PC-9 (cell line): Measurements from ENCODE around the gene C16orf46. TPM values are rescaled to one million over a fixed set of nuclear protein-coding genes. Genes with fewer than 3 reads are reported as not detected.

Experiments
- BruUV-seq: library from RNA; stranded (reverse); fragments of 400-500 nt; replicated peaks from 2 replicates; lab custom pipeline; 2021; lab: Mats Ljungman, UMichigan
- CTCF ChIA-PET: fragments of 300-600 bp; sonication (Branson Sonifier 250); formaldehyde crosslinking; loops from one replicate; lab custom pipeline; 2022; ENCODE audit warnings: antibody characterized with exemption; lab: Charles Lee
- POLR2A ChIA-PET: fragments of 300-600 bp; sonication (Branson Sonifier 250); formaldehyde crosslinking; loops from one replicate; lab custom pipeline; 2022; ENCODE audit warnings: antibody characterized with exemption; ENCODE audit not compliant: unreplicated experiment; lab: Charles Lee
- DNase-seq, 2 experiments: peaks; one replicate each; pipeline versions ENCODE4 v3.0.0 to v3.0.0-alpha.2; 2015 to 2022; ENCODE audit warnings: mixed read lengths in 1 of 2
- H2AFZ ChIP-seq: fragments of 200-600 bp; sonication (generic); 2 replicates; pipeline ENCODE4 v1.8.1; 2017; ENCODE audit warnings: antibody characterized with exemption
- H3F3A ChIP-seq: fragments of 200-600 bp; sonication (generic); 2 replicates; pipeline ENCODE4 v1.8.1; 2017; ENCODE audit warnings: antibody characterized with exemption, mild to moderate bottlenecking, low read depth; ENCODE audit not compliant: insufficient read depth
- H3K27ac ChIP-seq: fragments of 200-600 bp; sonication (generic); 2 replicates; pipeline ENCODE4 v1.6.1; 2016; ENCODE audit warnings: mixed run types
- H3K27me3 ChIP-seq: fragments of 200-600 bp; sonication (generic); 2 replicates; pipeline ENCODE4 v1.6.1; 2016; ENCODE audit warnings: low read depth, mixed run types; ENCODE audit not compliant: insufficient read depth
- H3K36me3 ChIP-seq: fragments of 200-600 bp; sonication (generic); 2 replicates; pipeline ENCODE4 v1.6.1; 2016; ENCODE audit warnings: low read depth, mixed run types
- H3K4me1 ChIP-seq: fragments of 200-600 bp; sonication (generic); replicated peaks from 2 replicates; pipeline ENCODE4 v1.6.1; 2016; ENCODE audit warnings: mixed run types; ENCODE audit not compliant: insufficient read depth
- H3K4me2 ChIP-seq: fragments of 200-600 bp; sonication (generic); 2 replicates; pipeline ENCODE4 v1.6.1; 2017; ENCODE audit warnings: mixed run types
- H3K4me3 ChIP-seq: fragments of 200-600 bp; sonication (generic); 2 replicates; pipeline ENCODE4 v1.6.1; 2016; ENCODE audit warnings: mixed run types
- H3K79me2 ChIP-seq: fragments of 200-600 bp; sonication (generic); 2 replicates; pipeline ENCODE4 v1.6.1; 2017; ENCODE audit warnings: low read depth, mixed run types
- H3K9me2 ChIP-seq: fragments of 200-600 bp; sonication (generic); 2 replicates; pipeline ENCODE4 v1.8.1; 2017; ENCODE audit warnings: mild to moderate bottlenecking; ENCODE audit not compliant: insufficient read depth
- H3K9me3 ChIP-seq: fragments of 200-600 bp; sonication (generic); 2 replicates; pipeline ENCODE4 v1.8.1; 2016; ENCODE audit warnings: low read depth; ENCODE audit not compliant: insufficient read depth
- H4K20me1 ChIP-seq: fragments of 200-600 bp; sonication (generic); 2 replicates; pipeline ENCODE4 v1.8.1; 2017; ENCODE audit not compliant: insufficient read depth
- EZH2 ChIP-seq: fragments of 200-600 bp; sonication (generic); IDR thresholded peaks from 2 replicates; pipeline ENCODE4 v1.8.0; 2017; ENCODE audit warnings: antibody characterized with exemption, low read depth
- intact Hi-C: fragments of 100-400 bp; cut with micrococcal nuclease; formaldehyde crosslinking; loops from one replicate; pipeline ENCODE4 v1.10.0; 2022; ENCODE audit not compliant: unreplicated experiment
- total RNA-seq: library from RNA; stranded (reverse); gene quantifications from 2 replicates; pipeline ENCODE4 v1.2.3, GENCODE V29; 2021
- TF ChIP-seq, protein P1 (sequence below): fragments of 200-600 bp; sonication (generic); conservative IDR thresholded peaks from 2 replicates; pipeline ENCODE4 v1.6.1; 2017; ENCODE audit warnings: mixed run types, antibody characterized with exemption, mild to moderate bottlenecking, moderate library complexity

Gene C16orf46
- total RNA-seq, 1 experiment from 2014 or later = 0.92 TPM

DNA sequence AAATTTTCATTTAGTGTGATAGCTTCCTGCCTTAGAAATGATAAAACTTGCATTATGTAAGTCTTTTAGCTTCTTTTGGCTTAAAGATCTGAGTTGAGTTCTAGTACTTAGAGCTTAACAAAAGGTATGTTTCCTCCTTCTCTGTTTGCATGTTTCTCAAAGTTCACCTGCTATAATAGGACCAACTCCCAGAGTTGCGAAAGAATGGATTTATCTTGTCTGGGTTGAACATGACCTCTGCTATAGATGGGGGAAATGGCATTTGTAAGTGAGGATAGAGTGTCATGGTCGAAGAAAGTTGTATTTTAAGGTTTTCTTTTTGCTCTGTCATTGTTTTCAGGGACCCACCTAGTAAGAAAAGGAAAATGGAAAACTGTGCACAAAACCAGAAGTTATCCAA, 34.2 kb downstream of the C16orf46 start:
- Histone ChIP-seq H4K20me1 (peaks cover 4% of the 10 kb centered on the region; the same call in 1 of the 2 replicates), H3K4me3 (no peak overlapping the region), H2AFZ (no peak overlapping the region), H3K27me3 (no peaks in the 10 kb centered on the region), H3K79me2 (peaks cover 28% of the 10 kb centered on the region), H3K36me3 (peaks cover 25% of the 10 kb centered on the region), H3F3A (no peaks in the 10 kb centered on the region), H3K27ac (no peak overlapping the region), H3K4me2 (no peak overlapping the region), H3K9me2 (no peaks in the 10 kb centered on the region), H3K4me1 (no peaks in the 10 kb centered on the region), H3K9me3 (no peaks in the 10 kb centered on the region)
- DNase-seq = no peak
- BruUV-seq = no TSS peak
- ChIA-PET POLR2A (no interaction called here), CTCF (no interaction called here)
- intact Hi-C loops = no loop called here
- TF ChIP-seq, protein P1, sequence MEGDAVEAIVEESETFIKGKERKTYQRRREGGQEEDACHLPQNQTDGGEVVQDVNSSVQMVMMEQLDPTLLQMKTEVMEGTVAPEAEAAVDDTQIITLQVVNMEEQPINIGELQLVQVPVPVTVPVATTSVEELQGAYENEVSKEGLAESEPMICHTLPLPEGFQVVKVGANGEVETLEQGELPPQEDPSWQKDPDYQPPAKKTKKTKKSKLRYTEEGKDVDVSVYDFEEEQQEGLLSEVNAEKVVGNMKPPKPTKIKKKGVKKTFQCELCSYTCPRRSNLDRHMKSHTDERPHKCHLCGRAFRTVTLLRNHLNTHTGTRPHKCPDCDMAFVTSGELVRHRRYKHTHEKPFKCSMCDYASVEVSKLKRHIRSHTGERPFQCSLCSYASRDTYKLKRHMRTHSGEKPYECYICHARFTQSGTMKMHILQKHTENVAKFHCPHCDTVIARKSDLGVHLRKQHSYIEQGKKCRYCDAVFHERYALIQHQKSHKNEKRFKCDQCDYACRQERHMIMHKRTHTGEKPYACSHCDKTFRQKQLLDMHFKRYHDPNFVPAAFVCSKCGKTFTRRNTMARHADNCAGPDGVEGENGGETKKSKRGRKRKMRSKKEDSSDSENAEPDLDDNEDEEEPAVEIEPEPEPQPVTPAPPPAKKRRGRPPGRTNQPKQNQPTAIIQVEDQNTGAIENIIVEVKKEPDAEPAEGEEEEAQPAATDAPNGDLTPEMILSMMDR = no peak
- TF ChIP-seq EZH2 = no peak

DNA sequence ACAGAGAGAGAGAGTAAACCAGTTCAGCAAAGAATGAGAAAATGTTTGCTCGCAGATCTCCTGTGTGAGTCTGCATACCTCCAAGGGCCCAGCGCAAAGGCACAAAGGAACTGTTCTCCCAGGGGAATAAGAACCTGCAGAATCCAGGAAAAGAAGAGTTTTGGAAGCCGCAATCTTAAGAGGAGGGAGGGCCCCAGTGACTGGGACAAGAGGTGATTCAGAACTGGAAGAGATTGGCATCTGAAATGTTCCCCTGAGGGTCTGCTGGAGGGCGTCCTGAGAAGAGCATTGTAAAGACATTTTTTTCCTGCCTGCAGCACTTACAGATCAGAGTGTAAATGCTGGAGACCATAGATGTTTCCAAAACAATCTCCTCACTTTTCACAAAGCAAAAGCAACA, 35.3 kb downstream of the C16orf46 start:
- DNase-seq = no peak
- Histone ChIP-seq H3F3A (no peaks in the 10 kb centered on the region), H4K20me1 (peaks cover 6% of the 10 kb centered on the region; the same call in 1 of the 2 replicates), H3K27ac (no peak overlapping the region), H3K4me2 (no peak overlapping the region), H3K27me3 (no peaks in the 10 kb centered on the region), H3K9me2 (no peaks in the 10 kb centered on the region), H3K36me3 (peaks cover 25% of the 10 kb centered on the region), H3K79me2 (peaks cover 39% of the 10 kb centered on the region), H3K9me3 (no peaks in the 10 kb centered on the region), H2AFZ (no peak overlapping the region), H3K4me3 (no peak overlapping the region), H3K4me1 (peaks cover 10% of the 10 kb centered on the region)
- TF ChIP-seq EZH2 = no peak
- TF ChIP-seq, protein P1 = no peak
- CTCF ChIA-PET = no interaction called here
- intact Hi-C loops = no loop called here
- no TSS peak for BruUV-seq
- POLR2A ChIA-PET = no interaction called here

DNA sequence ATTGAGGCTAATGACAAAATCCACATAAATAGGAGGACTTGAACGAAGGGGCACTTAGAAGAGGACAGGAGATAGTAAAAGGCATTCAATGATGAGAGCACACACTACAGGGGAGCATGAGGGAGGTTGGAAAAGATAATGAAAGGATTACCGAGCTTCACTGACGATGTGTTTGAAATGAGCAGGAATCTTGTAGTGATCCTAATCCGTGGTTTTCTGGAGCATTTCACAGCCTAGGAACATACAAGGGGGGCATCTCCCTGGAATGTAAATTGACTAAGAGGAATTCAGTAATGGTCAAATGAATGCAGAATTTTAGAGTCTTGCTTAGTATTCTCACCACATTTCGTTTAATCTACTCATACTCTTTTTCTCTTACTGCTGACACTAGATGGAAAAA, 36.2 kb downstream of the C16orf46 start:
- CTCF ChIA-PET = no interaction called here
- Histone ChIP-seq H3K4me1 (peaks cover 11% of the 10 kb centered on the region), H3K9me3 (no peaks in the 10 kb centered on the region), H3K36me3 (peaks cover 25% of the 10 kb centered on the region), H2AFZ (no peak overlapping the region), H3K79me2 (peaks cover 45% of the 10 kb centered on the region), H3K9me2 (no peaks in the 10 kb centered on the region), H3K27ac (no peak overlapping the region), H4K20me1 (peaks cover 6% of the 10 kb centered on the region; the same call in 1 of the 2 replicates), H3F3A (no peaks in the 10 kb centered on the region), H3K4me2 (no peak overlapping the region), H3K4me3 (no peak overlapping the region), H3K27me3 (no peaks in the 10 kb centered on the region)
- TF ChIP-seq EZH2 = no peak
- TF ChIP-seq, protein P1 = no peak
- POLR2A ChIA-PET = no interaction called here
- intact Hi-C loops = no loop called here
- BruUV-seq = no TSS peak
- no peak for DNase-seq
